Measurements from ENCODE around the gene CYTH4. TPM values are rescaled to one million over a fixed set of nuclear protein-coding genes. Genes with fewer than 3 reads are reported as not detected.

CYTH4 gene
- total and polyA plus RNA-seq, 2 of the 8 experiments (the other 6 are each of a cell fraction or from before 2014, with no cell fraction given), result 0.09 TPM; not detected in 1

- TF ChIP-seq HDAC2 (IDR thresholded peaks at IDR 0.05; ENCODE audit: borderline replicate concordance in 1 of 2, low read depth in 2 of 2, low read length in 2 of 2), result no peak
- no peak for TF ChIP-seq ASH2L (IDR thresholded peaks at IDR 0.05; ENCODE audit: low read length)
- no peak for TF ChIP-seq TAF1 (IDR thresholded peaks at IDR 0.05; ENCODE audit: low read depth, low read length)
- no peak for TF ChIP-seq RNF2 (IDR thresholded peaks at IDR 0.05; ENCODE audit: borderline replicate concordance, low read depth, low read length, missing control alignments, poor library complexity, severe bottlenecking)
Measured at GRCh38 chr22:37331034-37331428, 48.7 kb downstream of the CYTH4 start (continued).

All from H1 (cell line).